MM.1S (cell line): ENCODE results near the gene FSIP1.

Experiments used
- EZH2 ChIP-seq: fragments of 300-600 bp; sonication (generic); optimal IDR thresholded peaks from 2 replicates; pipeline ENCODE3; 2017; ENCODE audit warnings: low read depth, mild to moderate bottlenecking, antibody characterized with exemption, low read length, mixed read lengths
- TF ChIP-seq, protein P1 (sequence below): fragments of 300-600 bp; sonication (generic); IDR thresholded peaks from 2 replicates; pipeline ENCODE4 v1.5.1; 2016; ENCODE audit warnings: antibody characterized with exemption, low read length, mixed read lengths

DNA sequence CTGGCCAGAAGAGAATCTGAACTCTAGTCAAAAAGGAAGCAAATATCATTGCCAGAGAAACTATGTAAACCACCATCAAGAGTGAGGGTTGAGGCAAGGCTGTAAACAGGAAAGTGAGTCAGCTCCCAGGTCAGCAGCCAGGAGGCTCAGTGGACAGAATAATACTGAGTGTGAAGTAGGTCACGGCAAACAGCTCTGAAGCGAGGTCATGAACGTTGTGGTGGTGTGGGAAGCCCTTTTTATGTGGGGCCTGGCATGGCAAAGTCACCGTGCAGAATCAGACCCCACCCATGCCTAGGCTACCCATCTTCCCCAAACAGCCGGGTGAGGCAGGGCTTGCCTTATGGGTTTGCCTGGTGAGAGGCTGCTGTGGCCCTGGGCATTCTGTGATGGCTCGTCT is 157.8 kb downstream of the FSIP1 start:
- TF ChIP-seq, protein P1, sequence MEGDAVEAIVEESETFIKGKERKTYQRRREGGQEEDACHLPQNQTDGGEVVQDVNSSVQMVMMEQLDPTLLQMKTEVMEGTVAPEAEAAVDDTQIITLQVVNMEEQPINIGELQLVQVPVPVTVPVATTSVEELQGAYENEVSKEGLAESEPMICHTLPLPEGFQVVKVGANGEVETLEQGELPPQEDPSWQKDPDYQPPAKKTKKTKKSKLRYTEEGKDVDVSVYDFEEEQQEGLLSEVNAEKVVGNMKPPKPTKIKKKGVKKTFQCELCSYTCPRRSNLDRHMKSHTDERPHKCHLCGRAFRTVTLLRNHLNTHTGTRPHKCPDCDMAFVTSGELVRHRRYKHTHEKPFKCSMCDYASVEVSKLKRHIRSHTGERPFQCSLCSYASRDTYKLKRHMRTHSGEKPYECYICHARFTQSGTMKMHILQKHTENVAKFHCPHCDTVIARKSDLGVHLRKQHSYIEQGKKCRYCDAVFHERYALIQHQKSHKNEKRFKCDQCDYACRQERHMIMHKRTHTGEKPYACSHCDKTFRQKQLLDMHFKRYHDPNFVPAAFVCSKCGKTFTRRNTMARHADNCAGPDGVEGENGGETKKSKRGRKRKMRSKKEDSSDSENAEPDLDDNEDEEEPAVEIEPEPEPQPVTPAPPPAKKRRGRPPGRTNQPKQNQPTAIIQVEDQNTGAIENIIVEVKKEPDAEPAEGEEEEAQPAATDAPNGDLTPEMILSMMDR: no peak
- TF ChIP-seq EZH2: no peak
